GM12873 (cell line): ENCODE results near the gene VAV1.

Experiments used
- TF ChIP-seq, protein P1 (sequence below): IDR thresholded peaks from 2 replicates; pipeline ENCODE4 v1.5.1; 2012; ENCODE audit warnings: low read depth, mild to moderate bottlenecking, moderate library complexity, low read length, control low read depth; ENCODE audit not compliant: insufficient read depth; ENCODE audit errors: missing control alignments

The VAV1 gene

DNA sequence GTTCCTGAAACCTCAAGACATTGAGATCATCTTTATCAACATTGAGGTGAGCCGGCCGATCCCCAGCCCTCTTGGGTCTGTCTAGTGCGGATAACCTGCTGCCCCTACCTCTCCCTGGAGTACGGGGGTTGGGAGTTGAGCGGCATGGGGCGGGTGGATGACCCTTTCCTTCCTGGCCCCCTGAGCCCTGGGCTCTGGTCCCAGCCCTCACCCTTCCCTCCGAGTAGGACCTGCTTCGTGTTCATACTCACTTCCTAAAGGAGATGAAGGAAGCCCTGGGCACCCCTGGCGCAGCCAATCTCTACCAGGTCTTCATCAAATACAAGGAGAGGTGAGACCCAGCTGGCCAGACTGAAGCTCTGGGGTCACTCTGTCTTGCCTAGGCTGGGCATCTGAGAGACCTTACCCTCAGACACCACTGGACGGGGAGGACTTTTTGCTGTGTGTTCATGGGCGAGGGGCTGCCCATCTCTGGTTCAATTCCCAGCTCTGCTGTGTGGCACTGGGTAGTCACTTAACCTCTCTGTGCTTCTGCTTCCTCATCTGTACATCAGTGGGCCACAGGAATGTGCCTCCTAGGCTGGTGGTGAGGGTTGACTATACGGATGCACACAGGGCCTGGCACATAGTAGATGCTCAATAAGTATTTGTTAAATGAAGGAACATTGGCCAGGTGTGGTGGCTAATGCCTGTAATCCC lies 52.7 kb downstream of the VAV1 start:
- TF ChIP-seq, protein P1, sequence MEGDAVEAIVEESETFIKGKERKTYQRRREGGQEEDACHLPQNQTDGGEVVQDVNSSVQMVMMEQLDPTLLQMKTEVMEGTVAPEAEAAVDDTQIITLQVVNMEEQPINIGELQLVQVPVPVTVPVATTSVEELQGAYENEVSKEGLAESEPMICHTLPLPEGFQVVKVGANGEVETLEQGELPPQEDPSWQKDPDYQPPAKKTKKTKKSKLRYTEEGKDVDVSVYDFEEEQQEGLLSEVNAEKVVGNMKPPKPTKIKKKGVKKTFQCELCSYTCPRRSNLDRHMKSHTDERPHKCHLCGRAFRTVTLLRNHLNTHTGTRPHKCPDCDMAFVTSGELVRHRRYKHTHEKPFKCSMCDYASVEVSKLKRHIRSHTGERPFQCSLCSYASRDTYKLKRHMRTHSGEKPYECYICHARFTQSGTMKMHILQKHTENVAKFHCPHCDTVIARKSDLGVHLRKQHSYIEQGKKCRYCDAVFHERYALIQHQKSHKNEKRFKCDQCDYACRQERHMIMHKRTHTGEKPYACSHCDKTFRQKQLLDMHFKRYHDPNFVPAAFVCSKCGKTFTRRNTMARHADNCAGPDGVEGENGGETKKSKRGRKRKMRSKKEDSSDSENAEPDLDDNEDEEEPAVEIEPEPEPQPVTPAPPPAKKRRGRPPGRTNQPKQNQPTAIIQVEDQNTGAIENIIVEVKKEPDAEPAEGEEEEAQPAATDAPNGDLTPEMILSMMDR: no peak

DNA sequence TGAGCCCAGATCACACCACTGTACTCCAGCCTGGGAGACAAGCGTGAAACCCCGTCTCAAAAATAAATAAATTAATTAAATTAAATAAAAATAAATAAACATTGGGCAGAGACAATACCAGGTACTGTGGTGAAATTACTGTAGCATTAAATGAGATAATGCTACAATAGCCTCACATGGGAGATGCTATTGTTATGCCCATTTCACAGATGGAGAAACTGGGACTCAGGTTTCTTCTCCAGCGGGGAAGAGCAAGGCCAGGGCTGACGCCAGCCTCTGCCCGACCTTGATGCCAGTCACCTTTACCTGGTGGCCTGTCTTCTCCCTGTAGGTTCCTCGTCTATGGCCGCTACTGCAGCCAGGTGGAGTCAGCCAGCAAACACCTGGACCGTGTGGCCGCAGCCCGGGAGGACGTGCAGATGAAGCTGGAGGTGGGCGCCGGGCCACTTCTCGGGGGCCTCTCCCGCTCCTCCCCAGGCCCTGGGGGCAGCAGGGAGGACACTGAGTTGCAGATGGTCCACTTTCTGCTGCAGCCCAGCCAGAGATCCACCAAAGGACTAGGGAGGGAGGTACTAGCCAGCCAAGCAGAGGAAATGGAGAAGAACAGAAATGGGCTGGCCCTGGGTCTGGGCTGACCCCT lies 53.9 kb downstream of the VAV1 start:
- TF ChIP-seq, protein P1: no peak

DNA sequence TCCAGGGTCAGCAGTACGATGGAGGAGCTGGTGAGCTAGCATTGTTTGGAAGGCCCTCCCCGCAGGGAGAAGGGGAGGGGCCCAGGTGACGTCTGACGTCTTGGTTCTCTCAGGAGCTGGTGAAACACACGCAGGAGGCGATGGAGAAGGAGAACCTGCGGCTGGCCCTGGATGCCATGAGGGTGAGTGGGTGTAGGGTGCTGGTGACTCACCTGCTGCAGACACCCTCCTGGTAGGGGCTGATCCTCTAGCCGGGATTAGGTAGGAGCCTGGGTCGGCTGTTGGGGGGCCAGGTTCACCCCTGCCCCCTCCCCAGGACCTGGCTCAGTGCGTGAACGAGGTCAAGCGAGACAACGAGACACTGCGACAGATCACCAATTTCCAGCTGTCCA lies 55.8 kb downstream of the VAV1 start:
- TF ChIP-seq, protein P1: no peak

DNA sequence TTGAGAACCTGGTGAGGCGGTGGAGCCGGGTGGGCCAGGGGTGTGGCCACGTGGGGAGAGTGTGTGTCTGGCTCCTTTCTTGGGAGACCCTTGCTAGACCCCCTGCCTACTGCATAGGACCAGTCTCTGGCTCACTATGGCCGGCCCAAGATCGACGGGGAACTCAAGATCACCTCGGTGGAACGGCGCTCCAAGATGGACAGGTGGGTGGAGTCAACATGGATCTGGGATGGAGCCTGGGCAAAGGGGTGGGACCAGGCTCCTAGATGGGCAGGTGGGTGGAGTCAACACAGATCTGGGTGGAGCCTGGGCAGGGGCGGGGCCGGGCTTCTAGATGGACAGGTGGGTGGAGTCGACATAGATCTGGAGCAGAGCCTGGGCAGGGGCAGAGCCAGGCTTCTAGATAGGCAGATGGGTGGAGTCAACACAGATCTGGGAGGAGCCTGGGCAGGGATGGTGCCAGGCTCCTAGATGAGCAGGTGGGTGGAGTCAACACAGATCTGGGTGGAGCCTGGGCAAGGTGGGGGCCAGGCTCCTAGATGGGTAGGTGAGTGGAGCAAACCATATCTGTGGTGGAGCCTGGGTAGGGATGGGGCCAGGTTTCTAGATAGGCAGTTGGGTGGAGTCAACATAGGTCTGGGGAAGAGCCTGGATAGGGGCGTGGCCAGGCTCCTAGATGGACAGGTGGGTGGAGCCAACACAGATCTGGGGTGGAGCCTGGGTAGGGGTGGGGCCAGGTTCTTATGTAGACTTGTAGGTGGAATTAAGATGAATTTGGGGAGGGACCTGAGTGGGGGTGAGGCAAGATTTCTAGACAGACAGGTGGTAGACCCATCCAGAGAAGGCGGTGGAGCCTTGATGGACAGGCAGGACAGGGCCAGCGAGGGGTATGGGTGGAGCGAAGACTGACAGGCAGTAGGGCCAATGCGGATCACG lies 56.5 kb downstream of the VAV1 start:
- TF ChIP-seq, protein P1: no peak

DNA sequence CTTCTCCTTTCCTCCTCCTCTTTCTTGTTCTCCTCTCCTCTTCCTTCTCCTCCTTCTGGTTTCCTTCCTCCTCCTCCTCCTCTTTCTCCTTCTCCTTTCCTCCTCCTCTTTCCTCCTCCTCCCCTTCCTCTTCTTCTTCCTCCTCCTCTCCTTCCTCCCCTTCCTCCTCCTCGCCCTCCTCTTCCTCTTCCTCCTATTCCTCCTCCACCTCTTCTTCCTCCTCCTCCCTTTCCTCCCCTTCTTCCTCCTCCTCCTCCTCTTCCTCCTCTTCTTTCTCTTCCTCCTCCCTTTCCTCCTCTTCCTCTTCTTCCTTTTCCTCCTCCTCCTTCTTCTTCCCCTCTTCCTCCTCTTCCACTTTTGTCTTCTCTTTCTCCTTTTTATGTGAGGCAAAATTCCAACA lies 59.9 kb downstream of the VAV1 start:
- TF ChIP-seq, protein P1: no peak

DNA sequence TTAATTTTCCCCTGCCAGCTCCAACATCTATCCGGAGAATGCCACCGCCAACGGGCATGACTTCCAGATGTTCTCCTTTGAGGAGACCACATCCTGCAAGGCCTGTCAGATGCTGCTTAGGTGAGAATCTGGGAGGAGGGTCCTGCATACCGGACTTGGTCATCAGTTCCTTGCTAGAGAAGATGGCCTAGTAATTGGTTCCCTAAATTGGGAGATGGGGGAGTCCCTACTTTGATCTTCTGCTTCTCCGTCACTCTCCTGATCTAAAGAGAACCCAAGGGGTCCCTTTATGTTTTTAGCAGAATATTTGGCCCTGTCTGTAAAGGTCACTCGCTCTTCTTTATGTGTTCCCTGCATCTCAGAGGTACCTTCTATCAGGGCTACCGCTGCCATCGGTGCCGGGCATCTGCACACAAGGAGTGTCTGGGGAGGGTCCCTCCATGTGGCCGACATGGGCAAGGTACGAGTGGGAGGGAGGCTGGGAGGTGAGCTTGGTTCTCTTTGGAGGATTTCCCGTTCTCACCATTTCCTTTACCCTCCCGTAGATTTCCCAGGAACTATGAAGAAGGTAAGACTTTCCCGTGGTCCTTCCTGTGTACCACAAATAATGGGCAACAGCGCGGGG lies 60.8 kb downstream of the VAV1 start:
- TF ChIP-seq, protein P1: no peak

DNA sequence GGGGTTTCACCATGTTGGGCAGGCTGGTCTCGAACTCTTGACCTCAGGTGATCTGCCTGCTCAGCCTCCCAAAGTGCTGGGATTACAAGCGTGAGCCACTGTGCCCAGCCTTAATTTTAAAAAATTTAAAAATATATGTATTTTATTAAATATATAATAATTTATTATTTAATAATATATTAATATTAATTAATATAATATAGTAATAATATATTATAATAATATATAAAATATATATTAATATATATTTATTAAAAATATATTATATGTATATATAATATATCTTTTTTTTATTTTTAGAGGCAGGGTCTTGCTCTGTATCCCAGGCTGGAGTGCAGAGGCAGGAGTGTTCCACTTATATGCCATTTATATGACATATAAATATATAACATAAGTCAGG lies 61.9 kb downstream of the VAV1 start:
- TF ChIP-seq, protein P1: no peak
